Measurements from ENCODE around the gene PTPRM.

DNA sequence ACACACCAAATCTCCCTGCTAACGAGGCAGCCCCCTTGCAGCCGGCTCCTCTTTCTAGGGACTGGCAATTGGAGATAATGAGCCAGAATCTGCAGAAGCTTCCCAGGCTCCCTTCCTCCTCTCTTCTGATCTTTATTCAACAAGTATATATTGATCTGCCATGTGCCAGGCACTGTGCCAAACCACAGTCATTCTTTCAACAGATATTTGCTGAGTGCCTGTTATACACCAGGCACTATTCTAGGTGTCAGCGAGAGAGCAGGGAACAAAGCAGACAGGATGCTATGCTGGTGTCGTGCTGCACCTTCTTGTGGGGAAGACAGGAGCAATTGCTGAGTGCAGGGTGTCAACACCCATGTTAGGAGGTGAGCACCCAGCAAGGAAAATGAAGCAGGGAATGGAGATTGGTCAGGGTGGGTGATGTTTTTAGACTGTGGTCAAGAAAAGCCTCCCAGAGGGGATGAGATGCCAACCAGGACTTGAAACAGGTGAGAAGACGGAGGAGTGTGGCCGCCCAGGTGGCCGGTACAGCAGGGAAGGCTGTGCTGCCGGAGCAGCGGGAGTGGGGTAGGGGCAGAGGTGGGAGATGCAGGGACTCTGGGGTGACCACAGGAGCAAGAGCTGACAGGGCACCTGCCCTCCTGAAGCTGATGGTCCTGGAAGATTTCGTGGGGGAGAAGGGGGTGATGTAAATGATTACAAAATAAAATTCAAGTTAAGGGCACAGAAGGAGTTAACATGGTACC is 734.5 kb downstream of the PTPRM start:
- TF ChIP-seq EZH2phosphoT487 (IDR thresholded peaks at IDR 0.05; ENCODE audit: borderline replicate concordance), result no peak
- TF ChIP-seq, protein P1, sequence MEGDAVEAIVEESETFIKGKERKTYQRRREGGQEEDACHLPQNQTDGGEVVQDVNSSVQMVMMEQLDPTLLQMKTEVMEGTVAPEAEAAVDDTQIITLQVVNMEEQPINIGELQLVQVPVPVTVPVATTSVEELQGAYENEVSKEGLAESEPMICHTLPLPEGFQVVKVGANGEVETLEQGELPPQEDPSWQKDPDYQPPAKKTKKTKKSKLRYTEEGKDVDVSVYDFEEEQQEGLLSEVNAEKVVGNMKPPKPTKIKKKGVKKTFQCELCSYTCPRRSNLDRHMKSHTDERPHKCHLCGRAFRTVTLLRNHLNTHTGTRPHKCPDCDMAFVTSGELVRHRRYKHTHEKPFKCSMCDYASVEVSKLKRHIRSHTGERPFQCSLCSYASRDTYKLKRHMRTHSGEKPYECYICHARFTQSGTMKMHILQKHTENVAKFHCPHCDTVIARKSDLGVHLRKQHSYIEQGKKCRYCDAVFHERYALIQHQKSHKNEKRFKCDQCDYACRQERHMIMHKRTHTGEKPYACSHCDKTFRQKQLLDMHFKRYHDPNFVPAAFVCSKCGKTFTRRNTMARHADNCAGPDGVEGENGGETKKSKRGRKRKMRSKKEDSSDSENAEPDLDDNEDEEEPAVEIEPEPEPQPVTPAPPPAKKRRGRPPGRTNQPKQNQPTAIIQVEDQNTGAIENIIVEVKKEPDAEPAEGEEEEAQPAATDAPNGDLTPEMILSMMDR (conservative IDR thresholded peaks at IDR 0.05; ENCODE audit: low read length), result no peak

Data from Loucy (cell line).